Measurements from ENCODE around the gene KCNH1. TPM values are rescaled to one million over a fixed set of nuclear protein-coding genes. Genes with fewer than 3 reads are reported as not detected.

The KCNH1 gene
- total RNA-seq, 1 experiment from 2014 or later, result not detected

- RAD21 ChIA-PET (ENCODE audit: low non-redundant PET in 1 of 2, low total read pairs in 2 of 2, uncharacterized antibody in 2 of 2, unreplicated experiment in 2 of 2), result no interaction called here
- no peak overlapping the region for H3K4me2 ChIP-seq (ENCODE audit: low read length)
- CTCF ChIA-PET, result no interaction called here
- H4K20me1 ChIP-seq (ENCODE audit: insufficient read depth), result no peaks in the 10 kb centered on the region
- H3K9me2 ChIP-seq (ENCODE audit: insufficient read depth), result no peaks in the 10 kb centered on the region
- no TSS peak for BruUV-seq (replicated peaks)
- H3K4me1 ChIP-seq (ENCODE audit: control insufficient read depth in 1 of 2, insufficient read depth in 2 of 2, low read length in 2 of 2), result peaks cover 0 to 14% of the 10 kb centered on the region in 2 experiments; a peak in 2 of 4 replicates
- no peaks in the 10 kb centered on the region for H3K9me3 ChIP-seq (ENCODE audit: control insufficient read depth in 1 of 2, insufficient read depth in 1 of 2, low read depth in 1 of 2, low read length in 2 of 2)
- no peak overlapping the region for H3K9ac ChIP-seq (ENCODE audit: low read length)
- TF ChIP-seq CBX3 (IDR thresholded peaks at IDR 0.05; ENCODE audit: low read depth) (no peak), RAD21 (IDR thresholded peaks at IDR 0.05; ENCODE audit: low read depth) (no peak), YY1 (IDR thresholded peaks at IDR 0.05; ENCODE audit: extremely low read depth, insufficient replicate concordance, low read depth, low read length) (no peak), POLR2A (IDR thresholded peaks at IDR 0.05; ENCODE audit: borderline replicate concordance, extremely low read depth, insufficient read depth, insufficient read length) (no peak), SRF (IDR thresholded peaks at IDR 0.05; ENCODE audit: low read depth) (no peak)
- no peak for DNase-seq (ENCODE audit: low read depth, low spot score)
- H3K4me3 ChIP-seq (replicated peaks in 1 of 2; ENCODE audit: low read depth in 1 of 2, low read length in 2 of 2), result no peak overlapping the region
- no peak overlapping the region for H3K27ac ChIP-seq (ENCODE audit: low read depth, low read length)
- intact Hi-C loops (cut with micrococcal nuclease), result no loop called here
- H2AFZ ChIP-seq (ENCODE audit: low read depth, low read length, poor library complexity, severe bottlenecking), result no peak overlapping the region
- no peaks in the 10 kb centered on the region for H3K79me2 ChIP-seq (ENCODE audit: insufficient read depth, low read length)
- H3K27me3 ChIP-seq (ENCODE audit: insufficient read depth, low read length), result no peaks in the 10 kb centered on the region; the same call in 1 of the 2 replicates
- no peaks in the 10 kb centered on the region for H3K36me3 ChIP-seq (ENCODE audit: control insufficient read depth in 1 of 2, insufficient read depth in 2 of 2, low read length in 2 of 2)
- POLR2A ChIA-PET, result no interaction called here
- ATAC-seq, result no peak
Measured at GRCh38 chr1:211033921-211034525, 99.9 kb downstream of the KCNH1 start.

- Histone ChIP-seq H3K9me2 (ENCODE audit: insufficient read depth) (no peaks in the 10 kb centered on the region), H3K36me3 (ENCODE audit: control insufficient read depth in 1 of 2, insufficient read depth in 2 of 2, low read length in 2 of 2) (no peaks in the 10 kb centered on the region), H3K27ac (ENCODE audit: low read depth, low read length) (no peak overlapping the region), H3K4me1 (ENCODE audit: control insufficient read depth in 1 of 2, insufficient read depth in 2 of 2, low read length in 2 of 2) (no peaks in the 10 kb centered on the region), H3K27me3 (ENCODE audit: insufficient read depth, low read length) (peaks cover 4% of the 10 kb centered on the region), H3K9ac (ENCODE audit: low read length) (no peak overlapping the region), H2AFZ (ENCODE audit: low read depth, low read length, poor library complexity, severe bottlenecking) (no peak overlapping the region), H3K9me3 (ENCODE audit: control insufficient read depth in 1 of 2, insufficient read depth in 1 of 2, low read depth in 1 of 2, low read length in 2 of 2) (no peaks in the 10 kb centered on the region), H3K4me2 (ENCODE audit: low read length) (no peak overlapping the region), H3K4me3 (replicated peaks in 1 of 2; ENCODE audit: low read depth in 1 of 2, low read length in 2 of 2) (no peak overlapping the region), H4K20me1 (ENCODE audit: insufficient read depth) (no peaks in the 10 kb centered on the region), H3K79me2 (ENCODE audit: insufficient read depth, low read length) (no peaks in the 10 kb centered on the region)
- CTCF ChIA-PET, result no interaction called here
- POLR2A ChIA-PET, result no interaction called here
- intact Hi-C loops (cut with micrococcal nuclease), result no loop called here
- RAD21 ChIA-PET (ENCODE audit: low non-redundant PET in 1 of 2, low total read pairs in 2 of 2, uncharacterized antibody in 2 of 2, unreplicated experiment in 2 of 2), result no interaction called here
- DNase-seq (ENCODE audit: low read depth, low spot score) (no peak), ATAC-seq (no peak)
- TF ChIP-seq, protein P1, sequence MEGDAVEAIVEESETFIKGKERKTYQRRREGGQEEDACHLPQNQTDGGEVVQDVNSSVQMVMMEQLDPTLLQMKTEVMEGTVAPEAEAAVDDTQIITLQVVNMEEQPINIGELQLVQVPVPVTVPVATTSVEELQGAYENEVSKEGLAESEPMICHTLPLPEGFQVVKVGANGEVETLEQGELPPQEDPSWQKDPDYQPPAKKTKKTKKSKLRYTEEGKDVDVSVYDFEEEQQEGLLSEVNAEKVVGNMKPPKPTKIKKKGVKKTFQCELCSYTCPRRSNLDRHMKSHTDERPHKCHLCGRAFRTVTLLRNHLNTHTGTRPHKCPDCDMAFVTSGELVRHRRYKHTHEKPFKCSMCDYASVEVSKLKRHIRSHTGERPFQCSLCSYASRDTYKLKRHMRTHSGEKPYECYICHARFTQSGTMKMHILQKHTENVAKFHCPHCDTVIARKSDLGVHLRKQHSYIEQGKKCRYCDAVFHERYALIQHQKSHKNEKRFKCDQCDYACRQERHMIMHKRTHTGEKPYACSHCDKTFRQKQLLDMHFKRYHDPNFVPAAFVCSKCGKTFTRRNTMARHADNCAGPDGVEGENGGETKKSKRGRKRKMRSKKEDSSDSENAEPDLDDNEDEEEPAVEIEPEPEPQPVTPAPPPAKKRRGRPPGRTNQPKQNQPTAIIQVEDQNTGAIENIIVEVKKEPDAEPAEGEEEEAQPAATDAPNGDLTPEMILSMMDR (IDR thresholded peaks at IDR 0.05 in 2 of 3, conservative IDR thresholded peaks at IDR 0.05 in 1 of 3; ENCODE audit: borderline replicate concordance in 1 of 3, insufficient read depth in 1 of 3, low read depth in 2 of 3, low read length in 2 of 3), result no peak
- TF ChIP-seq YY1 (IDR thresholded peaks at IDR 0.05; ENCODE audit: extremely low read depth, insufficient replicate concordance, low read depth, low read length), result no peak
- TF ChIP-seq, protein P2, sequence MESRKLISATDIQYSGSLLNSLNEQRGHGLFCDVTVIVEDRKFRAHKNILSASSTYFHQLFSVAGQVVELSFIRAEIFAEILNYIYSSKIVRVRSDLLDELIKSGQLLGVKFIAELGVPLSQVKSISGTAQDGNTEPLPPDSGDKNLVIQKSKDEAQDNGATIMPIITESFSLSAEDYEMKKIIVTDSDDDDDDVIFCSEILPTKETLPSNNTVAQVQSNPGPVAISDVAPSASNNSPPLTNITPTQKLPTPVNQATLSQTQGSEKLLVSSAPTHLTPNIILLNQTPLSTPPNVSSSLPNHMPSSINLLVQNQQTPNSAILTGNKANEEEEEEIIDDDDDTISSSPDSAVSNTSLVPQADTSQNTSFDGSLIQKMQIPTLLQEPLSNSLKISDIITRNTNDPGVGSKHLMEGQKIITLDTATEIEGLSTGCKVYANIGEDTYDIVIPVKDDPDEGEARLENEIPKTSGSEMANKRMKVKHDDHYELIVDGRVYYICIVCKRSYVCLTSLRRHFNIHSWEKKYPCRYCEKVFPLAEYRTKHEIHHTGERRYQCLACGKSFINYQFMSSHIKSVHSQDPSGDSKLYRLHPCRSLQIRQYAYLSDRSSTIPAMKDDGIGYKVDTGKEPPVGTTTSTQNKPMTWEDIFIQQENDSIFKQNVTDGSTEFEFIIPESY (IDR thresholded peaks at IDR 0.05; ENCODE audit: extremely low read depth, insufficient replicate concordance, low read length), result no peak
- no peak for TF ChIP-seq FOSL1 (IDR thresholded peaks at IDR 0.05; ENCODE audit: low read depth)
- TF ChIP-seq ATF3 (IDR thresholded peaks at IDR 0.05), result no peak
- no peak for TF ChIP-seq SIN3A (IDR thresholded peaks at IDR 0.05; ENCODE audit: low read depth)
- TF ChIP-seq EGR1 (IDR thresholded peaks at IDR 0.05; ENCODE audit: low read depth), result no peak
- TF ChIP-seq ELF1 (IDR thresholded peaks at IDR 0.05; ENCODE audit: borderline replicate concordance, low read depth), result no peak
- no peak for TF ChIP-seq EZH2 (IDR thresholded peaks at IDR 0.05)
- no peak for TF ChIP-seq CEBPB (IDR thresholded peaks at IDR 0.05; ENCODE audit: low read depth)
- no peak for TF ChIP-seq SP1 (IDR thresholded peaks at IDR 0.05; ENCODE audit: low read depth)
- no peak for TF ChIP-seq JUND (IDR thresholded peaks at IDR 0.05)
- BruUV-seq (replicated peaks), result no TSS peak
Measured at GRCh38 chr1:211024901-211025300, 109.0 kb downstream of the KCNH1 start.

All from HCT116 (cell line).